Activated CD4-positive, alpha-beta T cell treated with anti-CD3 and anti-CD28 coated beads, Interleukin-2, Interleukin-4, amounts not matched to agents 100 ng/mL and 50 ng/mL, durations not matched to agents 16 hours and 8 hours (primary cell): Measurements from ENCODE around the gene NTNG2.
"Not testable (repeated sequence)": the region's sequence is repeated elsewhere in the genome, so short reads cannot be mapped to it uniquely, and the experiment has no call there.

Experiments used
- DNase-seq: peaks from one replicate; pipeline ENCODE4 v3.0.0-alpha.2; 2020; ENCODE audit warnings: low spot score

NTNG2 gene

GRCh38 chr9:132161743-132162184 lies at the start of gene NTNG2:
Gene NTNG2 (plus strand): TSS chr9:132162058. CDS start chr9:132166832, 4,774 bp downstream.
- DNase-seq, result no peak

GRCh38 chr9:132114102-132114707 lies 47.7 kb upstream of the NTNG2 start:
- DNase-seq, result peak; percentile 17

GRCh38 chr9:132116583-132116982 lies 45.3 kb upstream of the NTNG2 start:
- no peak for DNase-seq

GRCh38 chr9:132117694-132118093 lies 44.2 kb upstream of the NTNG2 start:
- DNase-seq, result no peak

- DNase-seq, result no peak
Measured at GRCh38 chr9:132121021-132121420, 40.8 kb upstream of the NTNG2 start.

GRCh38 chr9:132124800-132125199 lies 37.1 kb upstream of the NTNG2 start:
- DNase-seq, result no peak

GRCh38 chr9:132125361-132125760 lies 36.5 kb upstream of the NTNG2 start:
- no peak for DNase-seq

- peak; percentile 33 for DNase-seq
Measured at GRCh38 chr9:132125944-132126679, 35.7 kb upstream of the NTNG2 start.

GRCh38 chr9:132126680-132127236 lies 35.1 kb upstream of the NTNG2 start:
- no peak for DNase-seq

GRCh38 chr9:132127888-132128534 lies 33.8 kb upstream of the NTNG2 start:
- DNase-seq, result no peak

- DNase-seq, result no peak
Measured at GRCh38 chr9:132129535-132129934, 32.3 kb upstream of the NTNG2 start.

- DNase-seq, result not testable (repeated sequence)
Measured at GRCh38 chr9:132134085-132134484, 27.8 kb upstream of the NTNG2 start.

- DNase-seq, result no peak
Measured at GRCh38 chr9:132135456-132135855, 26.4 kb upstream of the NTNG2 start.

GRCh38 chr9:132136151-132136780 lies 25.6 kb upstream of the NTNG2 start:
- no peak for DNase-seq

- DNase-seq, result no peak
Measured at GRCh38 chr9:132141344-132141947, 20.4 kb upstream of the NTNG2 start.

GRCh38 chr9:132141948-132142594 lies 19.8 kb upstream of the NTNG2 start:
- no peak for DNase-seq

- no peak for DNase-seq
Measured at GRCh38 chr9:132142924-132143323, 18.9 kb upstream of the NTNG2 start.

GRCh38 chr9:132143359-132143758 lies 18.5 kb upstream of the NTNG2 start:
- no peak for DNase-seq

- DNase-seq, result peak; percentile 86
Measured at GRCh38 chr9:132144708-132145365, 17.0 kb upstream of the NTNG2 start.

- DNase-seq, result no peak
Measured at GRCh38 chr9:132146039-132146438, 15.8 kb upstream of the NTNG2 start.

GRCh38 chr9:132146575-132146974 lies 15.3 kb upstream of the NTNG2 start:
- DNase-seq, result no peak
